Hepatocyte (in vitro differentiated cells): Measurements from ENCODE around the gene ENTHD1. TPM values are rescaled to one million over a fixed set of nuclear protein-coding genes. Genes with fewer than 3 reads are reported as not detected.

ENCODE experiments used
- DNase-seq: peaks from one replicate; pipeline ENCODE4 v3.0.0-alpha.2; 2016; ENCODE audit warnings: low spot score
- H2AFZ ChIP-seq: fragments of 200-600 bp; sonication (generic); 2 replicates; pipeline ENCODE4 v1.6.0; 2016; ENCODE audit warnings: antibody characterized with exemption, mild to moderate bottlenecking
- H3K27ac ChIP-seq: fragments of 200-600 bp; sonication (generic); 2 replicates; pipeline ENCODE4 v1.5.1; 2016; ENCODE audit warnings: mild to moderate bottlenecking
- H3K27me3 ChIP-seq: fragments of 200-600 bp; sonication (generic); 2 replicates; pipeline ENCODE4 v1.6.1; 2016
- H3K36me3 ChIP-seq: fragments of 200-600 bp; sonication (generic); replicated peaks from 2 replicates; pipeline ENCODE4 v1.5.1; 2016; ENCODE audit warnings: low read depth; ENCODE audit not compliant: insufficient read depth
- H3K4me1 ChIP-seq: fragments of 200-600 bp; sonication (generic); 2 replicates; pipeline ENCODE4 v1.5.1; 2016; ENCODE audit warnings: mild to moderate bottlenecking, moderate library complexity; ENCODE audit not compliant: insufficient read depth
- H3K4me2 ChIP-seq: fragments of 200-600 bp; sonication (generic); 2 replicates; pipeline ENCODE4 v1.6.0; 2016
- H3K4me3 ChIP-seq: fragments of 200-600 bp; sonication (generic); 2 replicates; pipeline ENCODE4 v1.5.1; 2016; ENCODE audit warnings: mild to moderate bottlenecking
- H3K79me2 ChIP-seq: fragments of 200-600 bp; sonication (generic); 2 replicates; pipeline ENCODE4 v1.6.0; 2017; ENCODE audit warnings: mild to moderate bottlenecking
- H3K9me2 ChIP-seq: fragments of 200-600 bp; sonication (generic); replicated peaks from 2 replicates; pipeline ENCODE4 v1.6.0; 2017; ENCODE audit warnings: mild to moderate bottlenecking; ENCODE audit not compliant: insufficient read depth
- H3K9me3 ChIP-seq: fragments of 200-600 bp; sonication (generic); 2 replicates; pipeline ENCODE4 v1.5.1; 2016; ENCODE audit warnings: low read depth, mild to moderate bottlenecking
- H4K20me1 ChIP-seq: fragments of 200-600 bp; sonication (generic); 2 replicates; pipeline ENCODE4 v1.6.0; 2016; ENCODE audit warnings: mild to moderate bottlenecking; ENCODE audit not compliant: insufficient read depth, poor library complexity, severe bottlenecking
- EZH2 ChIP-seq: fragments of 200-600 bp; sonication (generic); IDR thresholded peaks from 2 replicates; pipeline ENCODE4 v1.6.1; 2016; ENCODE audit warnings: antibody characterized with exemption, mild to moderate bottlenecking, borderline replicate concordance
- EZH2phosphoT487 ChIP-seq: fragments of 200-600 bp; sonication (generic); IDR thresholded peaks from one replicate; pipeline ENCODE4 v1.6.1; 2018; ENCODE audit warnings: antibody characterized with exemption, mild to moderate bottlenecking, low read depth, moderate library complexity; ENCODE audit not compliant: unreplicated experiment, severe bottlenecking
- WGBS: methylation state at CpG from one replicate; pipeline ENCODE4 v1.1.6; 2016; ENCODE audit warnings: low lambda C conversion rate; ENCODE audit errors: missing lambda C conversion rate; 5-methylcytosine and 5-hydroxymethylcytosine counted together
- polyA plus RNA-seq: library from polyadenylated mRNA; unstranded; fragments of >200 nt; fragmentation: Nextera tagmentation; extraction: Ambion mirVana; gene quantifications from 2 replicates; pipeline ENCODE4 v1.2.1, GENCODE V29; 2016
- total RNA-seq: library from RNA; depleted of rRNA; stranded (reverse); fragments of >200 nt; gene quantifications from 2 replicates; pipeline ENCODE4 v1.2.3, GENCODE V29; 2014
- TF ChIP-seq, protein P1 (sequence below): fragments of 200-600 bp; sonication (generic); IDR thresholded peaks from 2 replicates; pipeline ENCODE4 v1.5.1; 2016; ENCODE audit warnings: antibody characterized with exemption, mild to moderate bottlenecking; ENCODE audit not compliant: poor library complexity

Gene ENTHD1
- total and polyA plus RNA-seq, 2 experiments from 2014 or later: not detected

- Histone ChIP-seq H3K4me3 (no peak overlapping the region), H3K9me2 (no peaks in the 10 kb centered on the region), H3K4me1 (no peaks in the 10 kb centered on the region), H2AFZ (no peak overlapping the region), H3K27ac (no peak overlapping the region), H3K9me3 (no peaks in the 10 kb centered on the region), H3K27me3 (peaks cover 7% of the 10 kb centered on the region), H3K4me2 (no peak overlapping the region), H3K36me3 (no peaks in the 10 kb centered on the region), H3K79me2 (no peaks in the 10 kb centered on the region), H4K20me1 (no peaks in the 10 kb centered on the region)
- 98% methylated on average over 3 of the region's 3 CpGs for WGBS
- no peak for DNase-seq
- no peak for TF ChIP-seq EZH2
- TF ChIP-seq, protein P1, sequence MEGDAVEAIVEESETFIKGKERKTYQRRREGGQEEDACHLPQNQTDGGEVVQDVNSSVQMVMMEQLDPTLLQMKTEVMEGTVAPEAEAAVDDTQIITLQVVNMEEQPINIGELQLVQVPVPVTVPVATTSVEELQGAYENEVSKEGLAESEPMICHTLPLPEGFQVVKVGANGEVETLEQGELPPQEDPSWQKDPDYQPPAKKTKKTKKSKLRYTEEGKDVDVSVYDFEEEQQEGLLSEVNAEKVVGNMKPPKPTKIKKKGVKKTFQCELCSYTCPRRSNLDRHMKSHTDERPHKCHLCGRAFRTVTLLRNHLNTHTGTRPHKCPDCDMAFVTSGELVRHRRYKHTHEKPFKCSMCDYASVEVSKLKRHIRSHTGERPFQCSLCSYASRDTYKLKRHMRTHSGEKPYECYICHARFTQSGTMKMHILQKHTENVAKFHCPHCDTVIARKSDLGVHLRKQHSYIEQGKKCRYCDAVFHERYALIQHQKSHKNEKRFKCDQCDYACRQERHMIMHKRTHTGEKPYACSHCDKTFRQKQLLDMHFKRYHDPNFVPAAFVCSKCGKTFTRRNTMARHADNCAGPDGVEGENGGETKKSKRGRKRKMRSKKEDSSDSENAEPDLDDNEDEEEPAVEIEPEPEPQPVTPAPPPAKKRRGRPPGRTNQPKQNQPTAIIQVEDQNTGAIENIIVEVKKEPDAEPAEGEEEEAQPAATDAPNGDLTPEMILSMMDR: no peak
- no peak for TF ChIP-seq EZH2phosphoT487
Observed at GRCh38 chr22:39746600-39747262, 146.8 kb downstream of the ENTHD1 start.

DNA sequence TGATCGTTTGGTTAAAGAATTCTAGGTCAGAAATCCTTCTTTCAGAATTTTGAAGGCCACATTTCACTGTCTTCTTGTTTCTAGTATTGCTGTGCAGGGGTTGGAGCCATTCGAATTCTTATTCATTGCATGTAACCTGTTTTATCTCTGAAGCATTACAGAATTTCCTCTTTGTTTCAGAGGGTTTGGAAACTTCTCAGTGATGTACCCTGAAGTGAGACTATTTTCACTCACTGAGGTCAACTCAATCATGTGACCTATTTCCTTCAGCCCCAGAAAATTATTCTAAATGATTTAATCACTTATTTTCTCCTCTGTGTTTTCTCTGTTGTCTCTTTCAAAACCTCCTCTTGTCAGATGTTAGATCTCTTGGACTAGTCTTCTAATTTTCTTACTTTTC lies 147.8 kb downstream of the ENTHD1 start:
- no peaks in the 10 kb centered on the region for H4K20me1 ChIP-seq
- H3K79me2 ChIP-seq: no peaks in the 10 kb centered on the region
- no peak for DNase-seq
- no peaks in the 10 kb centered on the region for H3K9me2 ChIP-seq
- H3K36me3 ChIP-seq: no peaks in the 10 kb centered on the region
- TF ChIP-seq EZH2phosphoT487 (no peak), EZH2 (no peak)
- H3K4me1 ChIP-seq: no peaks in the 10 kb centered on the region
- H3K27me3 ChIP-seq: peaks cover 2% of the 10 kb centered on the region
- no peak overlapping the region for H2AFZ ChIP-seq
- no peak overlapping the region for H3K4me2 ChIP-seq
- no peak overlapping the region for H3K27ac ChIP-seq
- WGBS: 88% methylated on average over 2 of the region's 2 CpGs
- no peak overlapping the region for H3K4me3 ChIP-seq
- no peaks in the 10 kb centered on the region for H3K9me3 ChIP-seq

DNA sequence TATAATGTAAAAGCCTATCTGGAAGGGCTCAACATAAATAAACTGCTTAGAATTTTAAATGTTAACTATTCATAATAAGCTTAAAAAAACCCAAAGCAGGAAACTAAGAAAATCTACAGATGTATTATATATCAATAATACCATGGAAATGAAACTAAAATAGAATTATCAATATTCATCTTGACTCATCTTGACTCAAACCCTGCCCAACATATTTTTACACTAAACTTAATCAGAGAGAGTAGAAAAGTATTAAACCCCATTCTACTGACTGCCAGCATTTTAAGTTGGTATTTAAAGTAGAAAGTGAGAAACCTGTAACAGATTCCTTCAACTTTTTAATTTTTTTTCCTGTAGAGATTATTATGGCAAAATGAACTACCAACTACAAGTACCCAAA lies 149.2 kb downstream of the ENTHD1 start:
- no peaks in the 10 kb centered on the region for H3K79me2 ChIP-seq
- no peaks in the 10 kb centered on the region for H4K20me1 ChIP-seq
- H3K27me3 ChIP-seq: no peaks in the 10 kb centered on the region
- H3K4me3 ChIP-seq: no peak overlapping the region
- no peak overlapping the region for H2AFZ ChIP-seq
- DNase-seq: no peak
- no peaks in the 10 kb centered on the region for H3K36me3 ChIP-seq
- no peak overlapping the region for H3K4me2 ChIP-seq
- TF ChIP-seq, protein P1: no peak
- TF ChIP-seq EZH2 (no peak), EZH2phosphoT487 (no peak)
- H3K9me3 ChIP-seq: no peaks in the 10 kb centered on the region
- no peaks in the 10 kb centered on the region for H3K4me1 ChIP-seq
- no peak overlapping the region for H3K27ac ChIP-seq
- H3K9me2 ChIP-seq: no peaks in the 10 kb centered on the region

DNA sequence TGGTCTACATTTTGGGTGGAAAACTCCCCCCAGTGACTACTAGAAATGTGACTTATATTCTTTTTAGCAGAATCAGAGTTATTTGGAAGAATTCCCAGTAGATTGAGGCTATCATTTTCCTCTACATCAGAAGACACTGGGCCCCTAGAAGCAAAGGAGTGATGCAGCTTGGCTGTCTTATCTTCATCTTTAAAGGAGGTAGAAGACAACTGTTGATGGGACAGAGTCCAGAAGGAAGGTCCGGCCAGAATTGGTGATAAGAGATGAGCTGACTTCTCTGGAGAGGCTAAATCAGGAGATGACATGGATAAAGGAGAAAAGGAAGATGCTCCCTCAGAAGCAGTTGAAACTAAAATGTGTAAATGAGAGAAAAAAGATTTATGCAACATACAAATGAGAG lies 149.6 kb downstream of the ENTHD1 start:
- H3K4me3 ChIP-seq: no peak overlapping the region
- no peaks in the 10 kb centered on the region for H3K4me1 ChIP-seq
- no peaks in the 10 kb centered on the region for H3K9me3 ChIP-seq
- no peak overlapping the region for H3K4me2 ChIP-seq
- TF ChIP-seq EZH2 (no peak), EZH2phosphoT487 (no peak)
- TF ChIP-seq, protein P1: no peak
- no peak overlapping the region for H2AFZ ChIP-seq
- H3K9me2 ChIP-seq: no peaks in the 10 kb centered on the region
- H3K79me2 ChIP-seq: no peaks in the 10 kb centered on the region
- H3K36me3 ChIP-seq: no peaks in the 10 kb centered on the region
- DNase-seq: no peak
- no peaks in the 10 kb centered on the region for H4K20me1 ChIP-seq
- 39% methylated on average over 1 of the region's 1 CpG for WGBS
- no peak overlapping the region for H3K27ac ChIP-seq
- H3K27me3 ChIP-seq: no peaks in the 10 kb centered on the region
